Liver (tissue), 9 donors: ENCODE results near the gene ATP10A. TPM values are rescaled to one million over a fixed set of nuclear protein-coding genes. Genes with fewer than 3 reads are reported as not detected.
"Not testable (repeated sequence)": the region's sequence is repeated elsewhere in the genome, so short reads cannot be mapped to it uniquely, and the experiment has no call there.

Source experiments
- DNase-seq: peaks from one replicate; pipeline ENCODE4 v3.0.0-alpha.2; 2017; ENCODE audit warnings: low spot score
- H3K27ac ChIP-seq, 2 donors: one replicate each; pipeline ENCODE4 v1.7.0; 2013; ENCODE audit warnings: inconsistent platforms in 2 of 2, low read length in 2 of 2, control low read depth in 1 of 2, low read depth in 1 of 2, mild to moderate bottlenecking in 1 of 2
- H3K27me3 ChIP-seq, 4 donors: one replicate each; pipeline versions ENCODE4 v1.6.1 to v1.7.0; 2013; ENCODE audit warnings: low read length in 3 of 4, inconsistent platforms in 1 of 4, mild to moderate bottlenecking in 1 of 4, moderate library complexity in 1 of 4; ENCODE audit not compliant: control insufficient read depth in 4 of 4, insufficient read depth in 4 of 4
- H3K36me3 ChIP-seq, 4 donors: one replicate each; pipeline versions ENCODE4 v1.6.1 to v1.7.0; 2013; ENCODE audit warnings: low read length in 3 of 4, mild to moderate bottlenecking in 3 of 4, low read depth in 1 of 4, moderate library complexity in 1 of 4; ENCODE audit not compliant: control insufficient read depth in 4 of 4, insufficient read depth in 3 of 4
- H3K4me1 ChIP-seq, 4 donors: one replicate each; pipeline versions ENCODE4 v1.6.1 to v1.7.0; 2013; ENCODE audit warnings: low read length in 3 of 4, mild to moderate bottlenecking in 3 of 4, moderate library complexity in 1 of 4; ENCODE audit not compliant: control insufficient read depth in 4 of 4, insufficient read depth in 4 of 4
- H3K4me3 ChIP-seq, 3 donors: one replicate each; pipeline versions ENCODE4 v1.6.1 to v1.7.0; 2013; ENCODE audit warnings: low read length in 3 of 3, control low read depth in 1 of 3, low read depth in 1 of 3, mild to moderate bottlenecking in 1 of 3
- H3K9ac ChIP-seq, 2 donors: one replicate each; pipeline ENCODE4 v1.7.0; 2013; ENCODE audit warnings: low read length in 2 of 2, mild to moderate bottlenecking in 2 of 2, moderate library complexity in 2 of 2, control low read depth in 1 of 2, low read depth in 1 of 2
- H3K9me3 ChIP-seq, 4 donors: one replicate each; pipeline versions ENCODE4 v1.6.1 to v1.7.0; 2013; ENCODE audit warnings: low read length in 3 of 4; ENCODE audit not compliant: control insufficient read depth in 4 of 4
- ATF3 ChIP-seq: IDR thresholded peaks from 2 replicates; pipeline ENCODE4 v1.6.1; 2016; ENCODE audit warnings: antibody characterized with exemption
- EGR1 ChIP-seq, 2 donors: IDR thresholded peaks; 2 replicates each; pipeline ENCODE4 v1.6.1; 2016 to 2018; ENCODE audit warnings: antibody characterized with exemption in 2 of 2, low read depth in 2 of 2
- FOXA1 ChIP-seq: IDR thresholded peaks from 2 replicates; pipeline ENCODE4 v1.6.1; 2016; ENCODE audit warnings: antibody characterized with exemption
- FOXA2 ChIP-seq: IDR thresholded peaks from 2 replicates; pipeline ENCODE4 v1.6.1; 2016; ENCODE audit warnings: antibody characterized with exemption
- GABPA ChIP-seq, 2 donors: IDR thresholded peaks in 1 of 2; conservative IDR thresholded peaks in 1 of 2; 2 replicates each; pipeline ENCODE4 v1.6.1; 2016; ENCODE audit warnings: antibody characterized with exemption in 2 of 2, mild to moderate bottlenecking in 1 of 2, moderate library complexity in 1 of 2
- HNF4A ChIP-seq, 2 donors: conservative IDR thresholded peaks; 2 replicates each; pipeline ENCODE4 v1.6.1; 2016; ENCODE audit warnings: antibody characterized with exemption in 2 of 2, mild to moderate bottlenecking in 2 of 2
- HNF4G ChIP-seq: IDR thresholded peaks from 2 replicates; pipeline ENCODE4 v1.6.1; 2016; ENCODE audit warnings: antibody characterized with exemption
- JUND ChIP-seq, 2 donors: IDR thresholded peaks; 2 replicates each; pipeline ENCODE4 v1.6.1; 2016; ENCODE audit warnings: antibody characterized with exemption in 2 of 2
- MAX ChIP-seq: IDR thresholded peaks from 2 replicates; pipeline ENCODE4 v1.6.1; 2016; ENCODE audit warnings: antibody characterized with exemption
- NR2F2 ChIP-seq: IDR thresholded peaks from 2 replicates; pipeline ENCODE4 v1.6.1; 2016; ENCODE audit warnings: antibody characterized with exemption
- RAD21 ChIP-seq, 2 donors: IDR thresholded peaks; 2 replicates each; pipeline ENCODE4 v1.6.1; 2016; ENCODE audit warnings: antibody characterized with exemption in 2 of 2, mild to moderate bottlenecking in 2 of 2
- REST ChIP-seq: IDR thresholded peaks from 2 replicates; pipeline ENCODE4 v1.6.1; 2016; ENCODE audit warnings: antibody characterized with exemption, mild to moderate bottlenecking
- RXRA ChIP-seq, 2 donors: IDR thresholded peaks; 2 replicates each; pipeline ENCODE4 v1.6.1; 2017 to 2018; ENCODE audit warnings: antibody characterized with exemption in 2 of 2, mild to moderate bottlenecking in 1 of 2
- SP1 ChIP-seq: IDR thresholded peaks from 2 replicates; pipeline ENCODE4 v1.6.1; 2018; ENCODE audit warnings: antibody characterized with exemption, mild to moderate bottlenecking
- TAF1 ChIP-seq: conservative IDR thresholded peaks from 2 replicates; pipeline ENCODE4 v1.6.1; 2016; ENCODE audit warnings: antibody characterized with exemption, mild to moderate bottlenecking
- ZBTB33 ChIP-seq: IDR thresholded peaks from 2 replicates; pipeline ENCODE4 v1.6.1; 2016; ENCODE audit warnings: antibody characterized with exemption
- WGBS: extraction: QIAGEN DNeasy Blood & Tissue Kit; methylation state at CpG from one replicate; pipeline ENCODE4 v1.1.7; 2013; 5-methylcytosine and 5-hydroxymethylcytosine counted together
- polyA plus RNA-seq, 2 donors: library from polyadenylated mRNA; stranded (reverse) in 1 of 2; unstranded in 1 of 2; fragments of 200-250 nt in 1 of 2; fragments of >200 nt in 1 of 2; fragmentation: Nextera tagmentation in 1 of 2; extraction: Ambion mirVana in 1 of 2; gene quantifications; one replicate each; pipeline versions ENCODE4 v1.2.1 to v1.2.3, GENCODE V29; 2013 to 2015
- total RNA-seq, 2 donors: library from RNA; depleted of rRNA; stranded (reverse); fragments of >200 nt; gene quantifications; one replicate each; pipeline ENCODE4 v1.2.3, GENCODE V29; 2014
- donor health status: healthy.
- donor health status: healthy.
- donor health status: healthy.
- donor health status: healthy.
- donor health status: healthy.

Gene ATP10A
- total and polyA plus RNA-seq, 4 donors = 0.22 to 1.8 (median 0.39) TPM

GRCh38 chr15:25772500-25772899, 90.6 kb downstream of the ATP10A start:
- no peak for DNase-seq
- Histone ChIP-seq H3K4me3 (no peak overlapping the region), H3K27me3 (no peaks in the 10 kb centered on the region), H3K4me1 (no peaks in the 10 kb centered on the region), H3K9me3 (no peaks in the 10 kb centered on the region), H3K36me3 (no peaks in the 10 kb centered on the region), H3K27ac (no peak overlapping the region), H3K9ac (no peak overlapping the region)
- no peak for TF ChIP-seq FOXA2
- 89% methylated on average over 8 of the region's 8 CpGs for WGBS

GRCh38 chr15:25771736-25772135, 91.4 kb downstream of the ATP10A start:
- not testable (repeated sequence) for DNase-seq, H3K9me3 ChIP-seq, H3K4me1 ChIP-seq, H3K36me3 ChIP-seq, H3K4me3 ChIP-seq, H3K9ac ChIP-seq, H3K27ac ChIP-seq, H3K27me3 ChIP-seq
- WGBS = 95% methylated on average over 8 of the region's 8 CpGs

- whole genome bisulfite sequencing = 90% methylated on average over 1 of the region's 1 CpG
- H3K9me3 ChIP-seq = no peaks in the 10 kb centered on the region
- no peak overlapping the region for H3K9ac ChIP-seq
- no peaks in the 10 kb centered on the region for H3K36me3 ChIP-seq
- no peaks in the 10 kb centered on the region for H3K27me3 ChIP-seq
- H3K27ac ChIP-seq = no peak overlapping the region
- no peaks in the 10 kb centered on the region for H3K4me1 ChIP-seq
- H3K4me3 ChIP-seq = no peak overlapping the region
- TF ChIP-seq RXRA (IDR thresholded peaks at IDR 0.05) = no peak
- no peak for TF ChIP-seq FOXA1
- no peak for TF ChIP-seq REST
- no peak for TF ChIP-seq NR2F2
- no peak for TF ChIP-seq ZBTB33
- no peak for TF ChIP-seq JUND (IDR thresholded peaks at IDR 0.05)
- no peak for TF ChIP-seq RAD21 (IDR thresholded peaks at IDR 0.05)
- no peak for TF ChIP-seq FOXA2
- TF ChIP-seq EGR1 (IDR thresholded peaks at IDR 0.05; ENCODE audit: low read depth in 2 of 2) = no peak
- no peak for TF ChIP-seq SP1
- TF ChIP-seq GABPA (IDR thresholded peaks at IDR 0.05 in 1 of 2, conservative IDR thresholded peaks at IDR 0.05 in 1 of 2) = no peak
- TF ChIP-seq TAF1 = no peak
- no peak for TF ChIP-seq ATF3
- TF ChIP-seq HNF4G = no peak
- no peak for TF ChIP-seq HNF4A (conservative IDR thresholded peaks at IDR 0.05)
- no peak for TF ChIP-seq MAX
- no peak for DNase-seq
Observed at GRCh38 chr15:25771338-25771706, 91.8 kb downstream of the ATP10A start.
